Hepatocyte (in vitro differentiated cells): ENCODE measurements around the gene SNTG2.

Experiments used
- EZH2 ChIP-seq: fragments of 200-600 bp; sonication (generic); IDR thresholded peaks from 2 replicates; pipeline ENCODE4 v1.6.1; 2016; ENCODE audit warnings: antibody characterized with exemption, mild to moderate bottlenecking, borderline replicate concordance
- TF ChIP-seq, protein P1 (sequence below): fragments of 200-600 bp; sonication (generic); IDR thresholded peaks from 2 replicates; pipeline ENCODE4 v1.5.1; 2016; ENCODE audit warnings: antibody characterized with exemption, mild to moderate bottlenecking; ENCODE audit not compliant: poor library complexity

DNA sequence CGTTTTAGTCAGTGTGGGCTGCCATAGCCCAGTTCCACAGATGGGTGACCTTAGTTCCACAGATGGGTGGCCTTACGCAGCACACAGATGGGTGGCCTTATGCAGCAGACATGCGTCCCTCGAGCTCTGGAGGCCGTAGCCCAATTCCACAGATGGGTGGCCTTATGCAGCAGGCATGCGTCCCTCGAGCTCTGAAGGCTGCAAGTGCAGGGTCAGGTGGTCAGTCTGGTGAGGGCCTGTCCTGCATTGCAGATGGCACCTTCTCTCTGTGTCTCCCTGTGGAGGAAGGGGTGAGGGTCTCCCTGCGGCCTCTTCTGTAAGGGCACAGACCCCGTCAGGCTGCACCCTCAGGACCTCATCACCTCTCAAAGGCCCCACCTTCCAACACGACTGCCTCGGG lies 273.1 kb downstream of the SNTG2 start:
- TF ChIP-seq, protein P1, sequence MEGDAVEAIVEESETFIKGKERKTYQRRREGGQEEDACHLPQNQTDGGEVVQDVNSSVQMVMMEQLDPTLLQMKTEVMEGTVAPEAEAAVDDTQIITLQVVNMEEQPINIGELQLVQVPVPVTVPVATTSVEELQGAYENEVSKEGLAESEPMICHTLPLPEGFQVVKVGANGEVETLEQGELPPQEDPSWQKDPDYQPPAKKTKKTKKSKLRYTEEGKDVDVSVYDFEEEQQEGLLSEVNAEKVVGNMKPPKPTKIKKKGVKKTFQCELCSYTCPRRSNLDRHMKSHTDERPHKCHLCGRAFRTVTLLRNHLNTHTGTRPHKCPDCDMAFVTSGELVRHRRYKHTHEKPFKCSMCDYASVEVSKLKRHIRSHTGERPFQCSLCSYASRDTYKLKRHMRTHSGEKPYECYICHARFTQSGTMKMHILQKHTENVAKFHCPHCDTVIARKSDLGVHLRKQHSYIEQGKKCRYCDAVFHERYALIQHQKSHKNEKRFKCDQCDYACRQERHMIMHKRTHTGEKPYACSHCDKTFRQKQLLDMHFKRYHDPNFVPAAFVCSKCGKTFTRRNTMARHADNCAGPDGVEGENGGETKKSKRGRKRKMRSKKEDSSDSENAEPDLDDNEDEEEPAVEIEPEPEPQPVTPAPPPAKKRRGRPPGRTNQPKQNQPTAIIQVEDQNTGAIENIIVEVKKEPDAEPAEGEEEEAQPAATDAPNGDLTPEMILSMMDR, result no peak
- TF ChIP-seq EZH2, result no peak
